Activated T-cell treated with anti-CD3 and anti-CD28 coated beads, Interleukin-2, amount 50 U/mL, for 48 hours (primary cell): ENCODE data around the gene OR6F1.
"Not testable (repeated sequence)": the region's sequence is repeated elsewhere in the genome, so short reads cannot be mapped to it uniquely, and the experiment has no call there.

Source experiments
- DNase-seq, 2 experiments: peaks; one replicate each; pipeline ENCODE4 v3.0.0-alpha.2; 2020

OR6F1 gene

GRCh38 chr1:247716546-247716945 lies at the start of gene OR6F1:
OR6F1 (minus strand) TSS chr1:247716646; CDS start chr1:247712755, 3,891 bp downstream.
- no peak for DNase-seq

- no peak for DNase-seq
These were observed 44.0 kb upstream of the OR6F1 start, which contains the start of gene OR1C1 for GRCh38 chr1:247760456-247760855. OR1C1 (minus strand) TSS chr1:247760556; CDS start chr1:247758406, 2,150 bp downstream.

GRCh38 chr1:247754311-247754710 lies 37.9 kb upstream of the OR6F1 start:
- DNase-seq: not testable (repeated sequence)

GRCh38 chr1:247749870-247750269 lies 33.4 kb upstream of the OR6F1 start:
- no peak for DNase-seq

- DNase-seq: no peak
These were observed 31.6 kb upstream of the OR6F1 start, which contains the start of gene OR14A2 for GRCh38 chr1:247748041-247748440. OR14A2 (minus strand) TSS chr1:247748141.

GRCh38 chr1:247747616-247748015 lies 31.2 kb upstream of the OR6F1 start:
- DNase-seq: no peak

- no peak for DNase-seq
These were observed 30.0 kb upstream of the OR6F1 start for GRCh38 chr1:247746391-247746935.

GRCh38 chr1:247742215-247742760 lies 25.8 kb upstream of the OR6F1 start:
- not testable (repeated sequence) for DNase-seq

- no peak for DNase-seq
These were observed 25.3 kb upstream of the OR6F1 start for GRCh38 chr1:247741756-247742155.

GRCh38 chr1:247740721-247741120 lies 24.3 kb upstream of the OR6F1 start:
- no peak for DNase-seq

GRCh38 chr1:247738315-247738714 lies 21.9 kb upstream of the OR6F1 start, which contains the start of gene OR14K1:
OR14K1 (plus strand) TSS chr1:247738615; CDS start chr1:247738615, 0 bp downstream.
- no peak for DNase-seq

GRCh38 chr1:247721222-247721621 lies 4.8 kb upstream of the OR6F1 start:
- DNase-seq: no peak

GRCh38 chr1:247713753-247714152 lies 2.7 kb downstream of the OR6F1 start:
- DNase-seq: no peak

- DNase-seq: not testable (repeated sequence)
These were observed 5.8 kb downstream of the OR6F1 start for GRCh38 chr1:247710681-247711080.

GRCh38 chr1:247701338-247701737 lies 15.1 kb downstream of the OR6F1 start:
- DNase-seq: no peak

GRCh38 chr1:247681288-247681897 lies 35.1 kb downstream of the OR6F1 start:
- peak; percentile 38 to 46 for DNase-seq

- DNase-seq: no peak
These were observed 36.3 kb downstream of the OR6F1 start for GRCh38 chr1:247680171-247680570.

GRCh38 chr1:247679639-247680038 lies 36.8 kb downstream of the OR6F1 start, which contains the start of gene OR13G1:
OR13G1 (minus strand) TSS chr1:247679739; CDS start chr1:247673041, 6,698 bp downstream.
- DNase-seq: no peak

GRCh38 chr1:247669225-247669624 lies 47.2 kb downstream of the OR6F1 start:
- DNase-seq: no peak
